Esophagus squamous epithelium (tissue), 5 donors: ENCODE results near the gene ADGRV1. TPM values are rescaled to one million over a fixed set of nuclear protein-coding genes. Genes with fewer than 3 reads are reported as not detected.
A peak's percentile ranks its signal among the peaks of the same experiment; 100 is the strongest.

Experiments used
- DNase-seq: peaks from one replicate; lab custom pipeline; 2025; lab: John Stamatoyannopoulos, UW
- H3K27ac ChIP-seq, 4 donors: fragments of 200-600 bp; sonication (generic); one replicate each; pipeline ENCODE4 v1.5.1; 2016 to 2019; ENCODE audit warnings: mild to moderate bottlenecking in 1 of 4
- H3K27me3 ChIP-seq, 4 donors: fragments of 200-600 bp; sonication (generic); 1 replicate in 3 of 4; 2 replicates in 1 of 4; pipeline versions ENCODE4 v1.5.1 to v1.6.0; 2017 to 2021; ENCODE audit warnings: antibody characterized with exemption in 1 of 4
- H3K36me3 ChIP-seq, 3 donors: fragments of 200-600 bp; sonication (generic); one replicate each; pipeline ENCODE4 v1.5.1; 2016 to 2019
- H3K4me1 ChIP-seq, 3 donors: fragments of 200-600 bp; sonication (generic); one replicate each; pipeline ENCODE4 v1.5.1; 2017 to 2019
- H3K4me3 ChIP-seq, 4 donors: fragments of 200-600 bp; sonication (generic); 1 replicate in 3 of 4; 2 replicates in 1 of 4; pipeline ENCODE4 v1.5.1; 2016 to 2019; ENCODE audit warnings: mild to moderate bottlenecking in 2 of 4, moderate library complexity in 1 of 4
- H3K9me3 ChIP-seq, 3 donors: fragments of 200-600 bp; sonication (generic); one replicate each; pipeline ENCODE4 v1.5.1; 2016 to 2019
- CTCF ChIP-seq, 6 experiments: fragments of 450-650 bp in 4 of 6; fragments of 200-600 bp in 2 of 6; sonication (generic) in 2 of 6; IDR thresholded peaks; one replicate each; pipeline ENCODE4 v1.5.1; 2016 to 2019; ENCODE audit warnings: antibody characterized with exemption in 6 of 6, mild to moderate bottlenecking in 4 of 6, moderate library complexity in 4 of 6
- POLR2A ChIP-seq, 4 donors: fragments of 450-650 bp; IDR thresholded peaks; one replicate each; pipeline ENCODE4 v1.6.1; 2017; ENCODE audit warnings: antibody characterized with exemption in 4 of 4, mild to moderate bottlenecking in 4 of 4, moderate library complexity in 3 of 4
- WGBS, 2 donors: methylation state at CpG; one replicate each; pipeline ENCODE4 v1.1.5; 2018; 5-methylcytosine and 5-hydroxymethylcytosine counted together
- intact Hi-C: fragments of 100-400 bp; cut with DNase I; formaldehyde crosslinking; loops from one replicate; pipeline ENCODE4 v1.15.0; 2022
- total RNA-seq, 4 donors: library from RNA; depleted of rRNA; stranded (reverse); fragments of >200 nt; gene quantifications; one replicate each; pipeline ENCODE4 v1.1.0, GENCODE V29; 2016
- donor health status: DM: yes; HTN: yes; CAD: no.

Gene ADGRV1
- total RNA-seq, 4 donors from 2014 or later, result 1.9 to 14.1 (median 4.0) TPM

- no peaks in the 10 kb centered on the region for H3K27me3 ChIP-seq
- no peak for TF ChIP-seq CTCF (IDR thresholded peaks at IDR 0.05)
- no peak for TF ChIP-seq POLR2A (IDR thresholded peaks at IDR 0.05)
- intact Hi-C loops, result loop anchor here (10.0 kb wide), 2 partner anchors 236 to 526 kb away; no protein-coding TSS in a partner anchor
- WGBS, 2 donors, result 87 to 93% methylated on average over 4 of the region's 4 CpGs
- no peak for DNase-seq
- no peak overlapping the region for H3K4me3 ChIP-seq
- H3K9me3 ChIP-seq, result no peaks in the 10 kb centered on the region
- H3K27ac ChIP-seq, result no peak overlapping the region
- peaks cover 0 to 27% (median 3%) of the 10 kb centered on the region in 3 donors for H3K4me1 ChIP-seq
- H3K36me3 ChIP-seq, result no peaks in the 10 kb centered on the region
Measured at GRCh38 chr5:90868799-90869198, 310.2 kb downstream of the ADGRV1 start.

GRCh38 chr5:90871391-90871991, 312.9 kb downstream of the ADGRV1 start:
- no peaks in the 10 kb centered on the region for H3K27me3 ChIP-seq
- intact Hi-C loops, result loop anchor here (10.0 kb wide), 2 partner anchors 63 to 543 kb away; no protein-coding TSS in a partner anchor
- peaks cover 0 to 31% (median 3%) of the 10 kb centered on the region in 3 donors for H3K4me1 ChIP-seq
- no peak overlapping the region for H3K4me3 ChIP-seq
- H3K36me3 ChIP-seq, result no peaks in the 10 kb centered on the region
- no peaks in the 10 kb centered on the region for H3K9me3 ChIP-seq
- WGBS, 2 donors, result 58 to 65% methylated on average over 3 of the region's 3 CpGs
- no peak for DNase-seq
- TF ChIP-seq CTCF (IDR thresholded peaks at IDR 0.05) (no peak), POLR2A (IDR thresholded peaks at IDR 0.05) (no peak)
- H3K27ac ChIP-seq, result peak overlapping the region in 1 of 4 donors; percentile 17

- DNase-seq, result no peak
- WGBS, 2 donors, result 43 to 73% methylated on average over 3 of the region's 3 CpGs
- no peak overlapping the region for H3K27ac ChIP-seq
Measured at GRCh38 chr5:90873033-90873517, 314.5 kb downstream of the ADGRV1 start.

GRCh38 chr5:90874066-90874465, 315.5 kb downstream of the ADGRV1 start:
- H3K36me3 ChIP-seq, result no peaks in the 10 kb centered on the region
- H3K27me3 ChIP-seq, result no peaks in the 10 kb centered on the region
- intact Hi-C loops, result loop anchor here (10.0 kb wide), 2 partner anchors 61 to 541 kb away; no protein-coding TSS in a partner anchor
- no peak for TF ChIP-seq CTCF (IDR thresholded peaks at IDR 0.05)
- TF ChIP-seq POLR2A (IDR thresholded peaks at IDR 0.05), result no peak
- WGBS, 2 donors, result 90 to 92% methylated on average over 5 of the region's 5 CpGs
- H3K27ac ChIP-seq, result no peak overlapping the region
- H3K4me3 ChIP-seq, result no peak overlapping the region
- DNase-seq, result no peak
- H3K9me3 ChIP-seq, result no peaks in the 10 kb centered on the region
- H3K4me1 ChIP-seq, result peaks cover 4 to 54% (median 12%) of the 10 kb centered on the region in 3 donors

More at GRCh38 chr5:90873033-90873517, 314.5 kb downstream of the ADGRV1 start:
- no peaks in the 10 kb centered on the region for H3K27me3 ChIP-seq
- H3K4me3 ChIP-seq, result no peak overlapping the region
- no peak for TF ChIP-seq POLR2A (IDR thresholded peaks at IDR 0.05)
- TF ChIP-seq CTCF (IDR thresholded peaks at IDR 0.05), result no peak
- H3K9me3 ChIP-seq, result no peaks in the 10 kb centered on the region
- intact Hi-C loops, result loop anchor here (10.0 kb wide), 2 partner anchors 62 to 542 kb away; no protein-coding TSS in a partner anchor
- H3K4me1 ChIP-seq, result peaks cover 0 to 44% (median 3%) of the 10 kb centered on the region in 3 donors
- no peaks in the 10 kb centered on the region for H3K36me3 ChIP-seq

- Histone ChIP-seq H3K36me3 (no peaks in the 10 kb centered on the region), H3K9me3 (no peaks in the 10 kb centered on the region), H3K27me3 (no peaks in the 10 kb centered on the region), H3K4me3 (no peak overlapping the region), H3K4me1 (peaks cover 4 to 62% (median 13%) of the 10 kb centered on the region in 3 donors), H3K27ac (no peak overlapping the region)
- TF ChIP-seq CTCF (IDR thresholded peaks at IDR 0.05), result no peak
- TF ChIP-seq POLR2A (IDR thresholded peaks at IDR 0.05), result no peak
- no peak for DNase-seq
- intact Hi-C loops, result loop anchor here (10.0 kb wide), 2 partner anchors 59 to 539 kb away; no protein-coding TSS in a partner anchor
Measured at GRCh38 chr5:90875456-90875855, 316.9 kb downstream of the ADGRV1 start.
